GM19328 (cell line): ENCODE measurements around the gene MYCN.

Experiments used
- ATAC-seq: cut with Tn5 transposase; IDR thresholded peaks from one replicate; pipeline ENCODE4 v1.9.1; 2021; ENCODE audit warnings: mild to moderate bottlenecking, moderate library complexity; ENCODE audit not compliant: unreplicated experiment

The MYCN gene

DNA sequence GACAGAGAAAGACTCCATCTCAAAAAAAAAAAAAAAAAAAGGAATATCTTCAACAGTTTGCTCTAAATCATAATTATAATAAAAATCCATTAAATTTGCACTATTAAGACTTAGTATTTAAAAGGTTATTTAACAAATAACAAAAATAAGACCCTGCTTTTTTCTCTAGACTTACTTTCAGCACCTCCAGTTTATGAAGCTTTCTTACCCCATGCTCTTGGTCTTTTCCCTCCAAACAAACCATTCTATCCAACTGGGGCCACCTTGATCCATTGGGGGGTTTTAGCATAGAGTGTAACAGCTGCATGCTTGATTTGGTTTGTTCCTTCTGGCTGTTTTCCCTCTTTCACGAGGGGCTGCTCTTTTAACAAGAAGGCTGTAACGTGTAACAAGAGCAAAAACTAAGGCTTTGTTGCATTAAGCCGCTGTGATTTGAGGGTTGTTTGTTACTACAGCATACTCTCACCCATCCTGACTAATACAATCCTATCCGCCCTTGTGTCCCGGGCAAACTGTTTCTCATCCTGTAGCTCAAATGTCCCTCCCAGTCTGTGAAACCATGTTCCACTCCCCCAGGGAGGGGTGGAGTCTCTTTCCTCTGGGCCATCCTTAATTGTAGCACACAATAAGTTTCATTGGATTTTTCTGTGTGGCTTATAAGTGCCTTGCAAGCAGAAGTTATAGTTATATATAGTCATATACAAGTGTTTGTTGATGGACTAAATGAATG, 9.6 kb upstream of the MYCN start:
- no peak for ATAC-seq

- ATAC-seq, result no peak
Observed at GRCh38 chr2:15931319-15931890, 8.9 kb upstream of the MYCN start.

DNA sequence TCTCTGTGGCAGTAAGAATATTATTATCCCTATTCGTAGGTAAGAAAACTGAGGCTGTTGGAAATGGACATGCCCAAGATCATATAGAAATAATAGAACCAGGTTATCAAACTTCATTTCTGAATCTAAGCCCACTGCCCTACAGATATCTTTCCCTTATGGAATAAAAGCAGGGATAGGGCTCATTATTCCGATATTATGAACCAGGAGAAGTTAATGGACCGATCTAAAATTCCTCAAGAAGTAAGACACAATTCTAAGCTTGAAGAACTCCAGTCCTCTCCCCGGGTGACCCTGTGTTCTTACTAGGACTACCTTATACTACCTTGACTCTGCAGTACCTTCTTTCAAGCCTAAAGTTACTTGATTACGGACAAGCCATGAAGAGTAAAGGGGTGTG, 8.4 kb upstream of the MYCN start:
- no peak for ATAC-seq

GRCh38 chr2:15932394-15933183, 7.8 kb upstream of the MYCN start:
- no peak for ATAC-seq

DNA sequence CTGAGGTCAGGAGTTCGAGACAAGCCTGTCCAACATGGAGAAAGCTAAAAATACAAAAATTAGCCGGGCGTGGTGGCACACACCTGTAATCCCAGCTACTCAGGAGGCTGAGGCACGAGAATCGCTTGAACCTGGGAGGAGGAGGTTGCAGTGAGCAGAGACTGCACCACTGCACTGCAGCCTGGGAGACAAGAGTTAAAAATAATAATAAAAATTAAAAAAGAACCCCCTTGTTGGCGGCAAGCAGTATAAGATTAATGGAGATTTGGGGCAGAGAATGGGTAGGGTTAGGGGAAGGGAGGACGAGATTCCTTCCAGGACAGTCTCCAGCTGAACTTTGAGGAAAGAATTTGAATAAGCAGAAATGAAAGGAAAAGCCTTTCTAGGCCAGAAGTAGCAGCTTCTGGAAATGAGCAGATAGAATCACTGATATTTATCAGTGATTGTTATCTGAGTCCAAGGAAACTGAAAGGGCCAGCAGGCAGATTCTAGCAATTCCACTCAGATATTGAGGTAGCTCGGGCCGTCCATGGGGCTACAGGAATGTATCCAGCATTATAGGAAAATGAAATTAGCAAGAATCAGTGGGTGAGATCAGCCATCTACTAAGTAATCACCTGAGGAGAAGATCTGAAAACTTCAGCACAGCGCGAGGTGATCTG, 7.0 kb upstream of the MYCN start:
- no peak for ATAC-seq

GRCh38 chr2:15934291-15934945, 5.9 kb upstream of the MYCN start:
- no peak for ATAC-seq

DNA sequence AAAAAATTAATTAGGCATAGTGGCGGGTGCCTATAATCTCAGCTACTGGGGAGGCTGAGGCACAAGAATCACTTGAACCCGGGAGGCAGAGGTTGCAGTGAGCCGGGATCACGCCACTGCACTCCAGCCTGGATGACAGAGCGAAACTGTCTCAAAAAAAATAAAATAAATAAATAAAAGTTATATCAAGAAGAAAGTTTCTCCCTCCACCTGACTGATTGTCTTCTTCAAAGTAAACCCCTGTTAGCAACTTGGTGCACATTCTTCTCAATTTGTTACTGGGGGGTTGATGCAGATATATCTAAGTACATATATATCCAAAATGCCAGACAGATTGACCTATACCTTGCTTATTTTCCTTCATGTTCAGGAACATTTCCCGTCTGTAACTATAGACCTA, 5.2 kb upstream of the MYCN start:
- ATAC-seq, result no peak

DNA sequence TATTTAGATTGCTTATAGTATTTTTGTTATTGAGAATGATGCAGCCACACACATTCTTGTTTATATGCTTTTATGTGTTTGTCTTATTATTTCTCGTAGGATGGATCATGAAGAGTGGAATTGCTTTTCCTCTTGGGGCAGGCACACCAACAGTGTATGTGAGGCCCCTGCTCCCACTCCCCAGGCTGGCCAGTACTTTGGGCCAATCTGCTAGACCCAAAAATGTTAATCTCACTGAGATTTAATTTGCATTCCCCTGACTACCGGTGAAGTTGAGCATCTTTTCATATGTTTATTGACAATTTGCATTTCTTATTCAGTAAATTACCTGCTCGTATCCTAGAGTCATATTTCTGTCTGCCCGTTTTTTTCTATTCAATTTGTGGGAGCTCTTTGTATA, 4.7 kb upstream of the MYCN start:
- no peak for ATAC-seq

- no peak for ATAC-seq
Observed at GRCh38 chr2:15936277-15937104, 3.9 kb upstream of the MYCN start.

GRCh38 chr2:15937105-15937881, 3.1 kb upstream of the MYCN start:
- ATAC-seq, result no peak

DNA sequence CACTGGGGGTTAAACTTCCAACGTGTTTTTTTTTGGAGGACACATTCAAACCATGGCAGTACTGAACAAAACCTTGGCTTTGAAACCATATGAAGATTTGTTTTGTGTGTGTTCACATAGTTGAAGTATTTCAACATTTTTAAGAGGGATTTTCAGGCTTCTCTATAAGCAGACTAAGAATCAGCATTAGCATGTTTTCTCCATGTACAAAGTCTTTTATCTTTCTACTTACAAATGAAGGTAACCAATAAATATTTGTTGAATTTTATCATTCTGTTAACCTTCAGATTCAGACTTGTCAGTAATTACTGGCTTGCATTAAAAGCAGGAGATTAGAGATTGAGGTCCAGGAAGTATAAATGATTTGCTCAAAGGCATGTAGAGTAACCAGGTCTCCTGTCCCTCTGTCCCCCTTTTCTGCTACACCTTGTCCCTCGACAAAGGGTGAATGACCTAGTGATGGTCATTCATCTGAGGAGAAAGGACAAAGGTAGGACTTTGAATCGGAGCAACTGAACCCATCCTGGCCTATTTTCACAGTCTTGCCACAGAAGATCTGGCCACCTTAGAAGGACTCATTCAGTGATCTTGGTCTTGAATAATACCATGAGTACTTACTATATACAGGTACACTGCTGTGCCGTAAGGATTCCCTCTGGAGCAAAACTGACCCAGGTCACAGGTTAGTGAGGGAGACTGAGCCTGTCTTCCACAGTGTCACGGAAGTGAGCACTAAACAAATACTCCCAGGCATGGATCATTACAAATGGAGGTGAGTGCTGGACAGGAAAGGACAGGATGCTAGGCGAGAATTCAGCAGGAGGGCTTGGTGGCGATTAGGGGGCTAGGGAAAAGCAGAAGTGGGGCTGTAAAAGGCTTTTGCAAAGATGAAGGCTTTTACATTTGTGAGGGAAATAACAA, 2.2 kb upstream of the MYCN start:
- ATAC-seq, result no peak

DNA sequence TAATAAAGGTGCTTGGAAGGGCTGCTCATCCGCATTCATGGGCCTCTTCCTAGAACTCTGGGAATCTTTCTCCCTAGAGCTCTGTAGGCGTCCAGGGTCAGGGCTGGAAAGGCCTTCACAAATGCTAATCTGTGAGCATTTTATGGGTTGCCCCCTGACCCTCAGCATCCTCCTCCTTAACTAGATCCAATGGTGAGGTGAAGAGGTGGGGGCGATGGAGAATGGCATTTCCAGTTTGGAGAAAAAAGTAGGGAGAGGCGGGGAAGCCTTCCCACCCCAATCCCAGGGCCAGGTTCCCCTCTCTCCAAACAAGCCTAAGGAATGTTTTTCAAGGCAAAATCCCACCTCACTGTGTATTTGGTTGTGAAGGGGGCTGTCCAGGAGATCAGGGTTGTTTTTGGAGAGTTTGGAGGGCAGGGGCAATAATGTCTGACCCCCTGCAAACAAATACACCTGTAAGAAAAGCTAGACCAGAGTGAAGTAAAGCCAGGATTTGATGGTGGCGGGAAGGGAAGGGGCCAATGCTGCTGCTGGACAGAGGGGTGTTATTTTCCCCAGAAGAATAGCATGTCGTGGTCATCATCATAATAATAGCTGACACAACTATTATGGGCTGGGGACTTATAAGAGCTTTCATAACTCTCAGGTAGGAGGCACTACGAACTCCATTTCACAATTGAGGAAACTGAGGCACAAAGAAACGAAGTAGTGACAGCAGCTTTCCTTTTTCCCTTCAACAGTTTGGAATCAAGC, 1.4 kb upstream of the MYCN start:
- no peak for ATAC-seq

GRCh38 chr2:15939556-15939853, 845 bp upstream of the MYCN start:
- no peak for ATAC-seq

- no peak for ATAC-seq
Observed at GRCh38 chr2:15940661-15941480, 521 bp downstream of the MYCN start.

- no peak for ATAC-seq
Observed at GRCh38 chr2:15941481-15941850, 1.1 kb downstream of the MYCN start.

DNA sequence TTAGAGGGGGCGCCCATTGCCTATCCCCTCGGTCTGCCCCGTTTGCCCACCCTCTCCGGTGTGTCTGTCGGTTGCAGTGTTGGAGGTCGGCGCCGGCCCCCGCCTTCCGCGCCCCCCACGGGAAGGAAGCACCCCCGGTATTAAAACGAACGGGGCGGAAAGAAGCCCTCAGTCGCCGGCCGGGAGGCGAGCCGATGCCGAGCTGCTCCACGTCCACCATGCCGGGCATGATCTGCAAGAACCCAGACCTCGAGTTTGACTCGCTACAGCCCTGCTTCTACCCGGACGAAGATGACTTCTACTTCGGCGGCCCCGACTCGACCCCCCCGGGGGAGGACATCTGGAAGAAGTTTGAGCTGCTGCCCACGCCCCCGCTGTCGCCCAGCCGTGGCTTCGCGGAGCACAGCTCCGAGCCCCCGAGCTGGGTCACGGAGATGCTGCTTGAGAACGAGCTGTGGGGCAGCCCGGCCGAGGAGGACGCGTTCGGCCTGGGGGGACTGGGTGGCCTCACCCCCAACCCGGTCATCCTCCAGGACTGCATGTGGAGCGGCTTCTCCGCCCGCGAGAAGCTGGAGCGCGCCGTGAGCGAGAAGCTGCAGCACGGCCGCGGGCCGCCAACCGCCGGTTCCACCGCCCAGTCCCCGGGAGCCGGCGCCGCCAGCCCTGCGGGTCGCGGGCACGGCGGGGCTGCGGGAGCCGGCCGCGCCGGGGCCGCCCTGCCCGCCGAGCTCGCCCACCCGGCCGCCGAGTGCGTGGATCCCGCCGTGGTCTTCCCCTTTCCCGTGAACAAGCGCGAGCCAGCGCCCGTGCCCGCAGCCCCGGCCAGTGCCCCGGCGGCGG, 1.7 kb downstream of the MYCN start:
- ATAC-seq, result no peak
